ENCODE measurements around the gene DDX56. TPM values are rescaled to one million over a fixed set of nuclear protein-coding genes. Genes with fewer than 3 reads are reported as not detected.

Gene DDX56
- total and polyA plus RNA-seq, 9 of the 15 experiments (the other 6 are each of a cell fraction or from before 2014, with no cell fraction given), result 33.0 to 145 (median 102) TPM

- TF ChIP-seq PRDM10 (IDR thresholded peaks at IDR 0.05; ENCODE audit: partially characterized antibody) (peak; percentile 63), ZEB2 (IDR thresholded peaks at IDR 0.05) (0 out of 2 replicates have a peak, but pooled peaks have one; percentile 65), DPF2 (IDR thresholded peaks at IDR 0.05) (0 out of 2 replicates have a peak, but pooled peaks have one; percentile 13), ATF7 (IDR thresholded peaks at IDR 0.05) (peak; percentile 88), JUN (IDR thresholded peaks at IDR 0.05; ENCODE audit: borderline replicate concordance, low read depth, low read length) (peak; percentile 84), JUN (CRISPR knock-in tag; IDR thresholded peaks at IDR 0.05; ENCODE audit: borderline replicate concordance) (0 out of 2 replicates have a peak, but pooled peaks have one; percentile 34), JUND (IDR thresholded peaks at IDR 0.05; ENCODE audit: borderline replicate concordance, low read depth, low read length) (peak; percentile 91), JUND (tag; IDR thresholded peaks at IDR 0.05; ENCODE audit: borderline replicate concordance, low read depth, low read length) (peak; percentile 83; the same call in 1 of the 3 replicates), CHD1 (IDR thresholded peaks at IDR 0.05; ENCODE audit: low read length) (no peak), FOXK2 (conservative IDR thresholded peaks at IDR 0.05 in 1 of 2, IDR thresholded peaks at IDR 0.05 in 1 of 2; ENCODE audit: low read depth in 2 of 2) (peak; percentile 30 to 48; a peak in 1 of 4 replicates), JUNB (CRISPR knock-in tag; conservative IDR thresholded peaks at IDR 0.05) (no peak), ARID1B (IDR thresholded peaks at IDR 0.05) (peak; percentile 28; the same call in 1 of the 2 replicates)
- TF ChIP-seq, protein P1, sequence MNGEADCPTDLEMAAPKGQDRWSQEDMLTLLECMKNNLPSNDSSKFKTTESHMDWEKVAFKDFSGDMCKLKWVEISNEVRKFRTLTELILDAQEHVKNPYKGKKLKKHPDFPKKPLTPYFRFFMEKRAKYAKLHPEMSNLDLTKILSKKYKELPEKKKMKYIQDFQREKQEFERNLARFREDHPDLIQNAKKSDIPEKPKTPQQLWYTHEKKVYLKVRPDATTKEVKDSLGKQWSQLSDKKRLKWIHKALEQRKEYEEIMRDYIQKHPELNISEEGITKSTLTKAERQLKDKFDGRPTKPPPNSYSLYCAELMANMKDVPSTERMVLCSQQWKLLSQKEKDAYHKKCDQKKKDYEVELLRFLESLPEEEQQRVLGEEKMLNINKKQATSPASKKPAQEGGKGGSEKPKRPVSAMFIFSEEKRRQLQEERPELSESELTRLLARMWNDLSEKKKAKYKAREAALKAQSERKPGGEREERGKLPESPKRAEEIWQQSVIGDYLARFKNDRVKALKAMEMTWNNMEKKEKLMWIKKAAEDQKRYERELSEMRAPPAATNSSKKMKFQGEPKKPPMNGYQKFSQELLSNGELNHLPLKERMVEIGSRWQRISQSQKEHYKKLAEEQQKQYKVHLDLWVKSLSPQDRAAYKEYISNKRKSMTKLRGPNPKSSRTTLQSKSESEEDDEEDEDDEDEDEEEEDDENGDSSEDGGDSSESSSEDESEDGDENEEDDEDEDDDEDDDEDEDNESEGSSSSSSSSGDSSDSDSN (IDR thresholded peaks at IDR 0.05; ENCODE audit: borderline replicate concordance in 1 of 2, low read depth in 2 of 2, low read length in 2 of 2), result no peak
These were observed 41.5 kb upstream of the DDX56 start (continued) for GRCh38 chr7:44615149-44615611.
